Measurements from ENCODE around the gene CARMIL3.

GRCh38 chr14:24054324-24054641 lies 2.5 kb downstream of the CARMIL3 start:
- no peak for TF ChIP-seq EZH2 (IDR thresholded peaks at IDR 0.05; ENCODE audit: low read depth, low read length, severe bottlenecking)
- TF ChIP-seq YY1 (IDR thresholded peaks at IDR 0.05; ENCODE audit: low read depth, low read length): no peak
- TF ChIP-seq JUN (IDR thresholded peaks at IDR 0.05; ENCODE audit: low read depth, low read length): no peak
- TF ChIP-seq CTCF (IDR thresholded peaks at IDR 0.05; ENCODE audit: control extremely low read depth in 1 of 3, insufficient read depth in 1 of 3, low read depth in 1 of 3, low read length in 3 of 3): no peak
- no peak for TF ChIP-seq EP300 (IDR thresholded peaks at IDR 0.05; ENCODE audit: borderline replicate concordance in 1 of 2, low read depth in 2 of 2, low read length in 2 of 2)
- TF ChIP-seq EGR1 (IDR thresholded peaks at IDR 0.05; ENCODE audit: borderline replicate concordance, low read depth, low read length): no peak
- TF ChIP-seq SP2 (IDR thresholded peaks at IDR 0.05; ENCODE audit: low read length): no peak
- no peak for TF ChIP-seq POLR2A (IDR thresholded peaks at IDR 0.05; ENCODE audit: control extremely low read depth in 1 of 2, low read depth in 2 of 2, low read length in 2 of 2)
- no peak for TF ChIP-seq CHD2 (IDR thresholded peaks at IDR 0.05; ENCODE audit: low read length)
- no peak for TF ChIP-seq MAX (IDR thresholded peaks at IDR 0.05)
- no peak for TF ChIP-seq SUZ12 (IDR thresholded peaks at IDR 0.05; ENCODE audit: low read length)
- TF ChIP-seq TBP (IDR thresholded peaks at IDR 0.05; ENCODE audit: low read depth, low read length): no peak
- TF ChIP-seq GABPA (IDR thresholded peaks at IDR 0.05; ENCODE audit: borderline replicate concordance, insufficient read depth, low read length): no peak
- no peak for TF ChIP-seq SIRT6 (IDR thresholded peaks at IDR 0.05; ENCODE audit: low read length)

Measured in H1 (cell line).